HG03457 (cell line): Measurements from ENCODE around the gene CDH3.

Experiments
- ATAC-seq: cut with Tn5 transposase; IDR thresholded peaks from one replicate; pipeline ENCODE4 v1.9.1; 2021; ENCODE audit warnings: moderate number of reproducible peaks; ENCODE audit not compliant: unreplicated experiment

The CDH3 gene

GRCh38 chr16:68646953-68647659 is 2.0 kb downstream of the CDH3 start:
- ATAC-seq: no peak

GRCh38 chr16:68651136-68651535 is 6.0 kb downstream of the CDH3 start:
- no peak for ATAC-seq

- ATAC-seq: no peak
Measured at GRCh38 chr16:68652659-68653058, 7.5 kb downstream of the CDH3 start.

- ATAC-seq: no peak
Measured at GRCh38 chr16:68655806-68656205, 10.7 kb downstream of the CDH3 start.

GRCh38 chr16:68656751-68657150 is 11.6 kb downstream of the CDH3 start:
- no peak for ATAC-seq

GRCh38 chr16:68658341-68658973 is 13.3 kb downstream of the CDH3 start:
- no peak for ATAC-seq

GRCh38 chr16:68658974-68659360 is 13.9 kb downstream of the CDH3 start:
- ATAC-seq: no peak

GRCh38 chr16:68659412-68660358 is 14.6 kb downstream of the CDH3 start:
- ATAC-seq: no peak

GRCh38 chr16:68660359-68660795 is 15.3 kb downstream of the CDH3 start:
- no peak for ATAC-seq

- ATAC-seq: no peak
Measured at GRCh38 chr16:68662035-68662434, 16.9 kb downstream of the CDH3 start.

GRCh38 chr16:68664297-68664696 is 19.2 kb downstream of the CDH3 start:
- ATAC-seq: no peak

- ATAC-seq: no peak
Measured at GRCh38 chr16:68665501-68665900, 20.4 kb downstream of the CDH3 start.

GRCh38 chr16:68668266-68668665 is 23.2 kb downstream of the CDH3 start:
- no peak for ATAC-seq

GRCh38 chr16:68676113-68676860 is 31.2 kb downstream of the CDH3 start:
- no peak for ATAC-seq

GRCh38 chr16:68681038-68681437 is 35.9 kb downstream of the CDH3 start:
- no peak for ATAC-seq

- no peak for ATAC-seq
Measured at GRCh38 chr16:68685685-68686478, 40.8 kb downstream of the CDH3 start.

- no peak for ATAC-seq
Measured at GRCh38 chr16:68686905-68687304, 41.8 kb downstream of the CDH3 start.

GRCh38 chr16:68689921-68690320 is 44.8 kb downstream of the CDH3 start:
- no peak for ATAC-seq

GRCh38 chr16:68695575-68695974 is 50.5 kb downstream of the CDH3 start:
- ATAC-seq: no peak

GRCh38 chr16:68696514-68696913 is 51.4 kb downstream of the CDH3 start:
- ATAC-seq: no peak
